HT1080 (cell line): ENCODE results near the gene ABI2. TPM values are rescaled to one million over a fixed set of nuclear protein-coding genes. Genes with fewer than 3 reads are reported as not detected.
"Not testable (repeated sequence)": the region's sequence is repeated elsewhere in the genome, so short reads cannot be mapped to it uniquely, and the experiment has no call there.

Source experiments
- DNase-seq: peaks from one replicate; pipeline ENCODE4 v3.0.0-alpha.2; 2015; ENCODE audit warnings: low read depth
- total RNA-seq: library from RNA; depleted of rRNA; stranded (reverse); fragments of >200 nt; shearing (Covaris generic); gene quantifications from 2 replicates; pipeline ENCODE4 v1.2.3, GENCODE V29; 2014

The ABI2 gene
- total RNA-seq, 1 experiment from 2014 or later: 41.0 TPM

DNA sequence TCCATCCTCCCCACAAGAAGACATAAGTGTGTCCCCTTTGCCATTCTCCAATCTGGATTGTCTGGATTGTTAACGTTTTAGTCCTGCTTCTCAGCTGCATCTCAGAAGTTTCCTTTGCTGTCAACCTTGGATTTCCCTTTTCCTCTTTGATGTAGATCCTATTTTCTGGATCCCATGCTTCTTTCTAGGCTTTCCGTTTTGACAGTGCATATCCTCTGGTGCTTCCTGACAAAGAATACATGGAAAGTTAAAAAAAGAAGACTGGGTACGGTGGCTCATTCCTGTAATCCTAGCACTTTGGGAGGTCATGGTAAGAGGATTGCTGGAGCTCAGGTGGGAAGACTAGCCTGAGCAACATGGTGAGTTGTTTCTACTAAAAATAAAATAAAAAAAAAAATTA is 26.8 kb downstream of the ABI2 start:
- DNase-seq: no peak

DNA sequence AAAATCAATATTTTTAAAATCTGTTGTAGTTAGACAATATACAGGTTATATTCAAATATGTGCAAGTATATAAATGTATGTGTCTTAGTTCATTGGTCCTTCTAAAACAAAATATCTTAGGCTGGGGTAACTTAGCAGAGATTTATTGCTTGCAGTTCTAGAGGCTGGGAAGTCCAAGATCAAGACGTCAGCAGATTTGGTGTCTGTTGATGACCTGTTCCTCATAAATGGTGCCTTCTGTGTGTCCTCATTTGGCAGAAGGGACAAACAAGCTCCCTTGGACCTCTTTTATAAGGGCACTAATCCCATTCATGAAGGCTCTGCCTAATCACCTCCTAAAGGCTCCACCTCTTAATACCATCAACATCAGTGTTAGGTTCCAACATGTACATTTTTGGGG is 31.3 kb downstream of the ABI2 start:
- DNase-seq: no peak

DNA sequence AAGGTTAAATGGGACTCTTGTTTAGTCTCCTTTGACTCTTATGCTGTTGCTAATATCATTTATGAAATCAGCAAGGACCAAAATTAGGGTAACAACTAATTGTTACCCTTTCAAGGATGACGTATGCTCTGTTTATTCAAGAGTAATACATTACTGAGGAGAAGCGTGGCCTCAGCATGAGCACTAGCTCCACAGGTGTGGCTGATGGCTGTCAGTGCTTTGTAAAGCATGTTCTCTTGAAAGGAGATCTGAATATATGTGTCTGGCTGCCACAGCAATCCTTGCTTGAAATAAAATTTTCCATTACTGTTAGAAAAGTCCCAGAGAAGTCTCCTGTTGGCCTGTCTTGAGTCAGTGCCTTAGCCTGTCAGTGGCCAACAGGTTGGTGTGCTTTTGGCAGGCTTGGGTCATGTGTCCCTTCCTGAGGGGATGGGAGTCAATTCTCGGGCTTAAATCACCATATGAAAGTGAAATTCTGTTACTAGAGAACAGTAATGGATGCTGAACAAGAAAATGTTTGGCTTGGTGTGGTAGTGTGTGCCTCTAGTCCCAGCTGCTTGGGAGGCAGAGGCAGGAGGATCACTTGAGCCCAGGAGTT is 32.7 kb downstream of the ABI2 start:
- no peak for DNase-seq

DNA sequence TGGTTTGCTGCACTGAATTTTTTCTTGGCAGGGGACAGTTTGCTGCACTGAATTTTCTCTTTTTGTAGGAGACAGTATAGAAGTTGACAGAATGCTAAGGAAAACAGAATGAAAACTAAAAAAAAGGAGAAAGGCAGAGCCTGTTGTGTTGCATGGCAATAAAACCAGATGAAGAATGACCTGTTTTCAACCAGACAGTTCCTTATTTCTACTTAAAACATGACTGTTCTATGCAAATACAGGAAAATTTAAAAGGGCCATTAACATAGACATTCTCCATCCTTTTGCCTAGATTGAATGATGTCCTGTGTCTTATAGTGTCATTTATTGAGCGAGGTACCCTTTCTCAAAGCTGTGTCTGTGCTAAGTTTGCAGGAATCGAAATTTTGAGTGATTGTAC is 33.3 kb downstream of the ABI2 start:
- DNase-seq: no peak

DNA sequence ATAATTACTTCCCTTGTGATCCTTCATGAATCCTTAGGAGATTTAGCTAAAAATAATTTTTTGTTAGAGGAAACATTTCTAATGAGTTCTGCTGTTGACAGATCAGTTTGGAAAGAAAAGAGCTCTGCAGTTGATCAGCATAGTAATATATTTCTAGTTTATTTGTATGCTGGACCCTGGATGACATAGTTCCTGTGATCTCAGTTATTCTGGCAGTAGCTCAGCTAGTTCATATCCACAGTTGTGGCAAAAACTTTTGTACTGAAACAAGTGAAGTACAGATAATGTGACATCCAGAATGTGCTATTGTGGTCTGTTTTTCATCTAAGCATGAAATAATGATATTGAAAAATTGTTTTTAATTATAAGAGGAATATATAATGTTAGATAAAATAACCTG is 33.7 kb downstream of the ABI2 start:
- DNase-seq: no peak

- no peak for DNase-seq
Measured at GRCh38 chr2:203366639-203367466, 38.7 kb downstream of the ABI2 start.

DNA sequence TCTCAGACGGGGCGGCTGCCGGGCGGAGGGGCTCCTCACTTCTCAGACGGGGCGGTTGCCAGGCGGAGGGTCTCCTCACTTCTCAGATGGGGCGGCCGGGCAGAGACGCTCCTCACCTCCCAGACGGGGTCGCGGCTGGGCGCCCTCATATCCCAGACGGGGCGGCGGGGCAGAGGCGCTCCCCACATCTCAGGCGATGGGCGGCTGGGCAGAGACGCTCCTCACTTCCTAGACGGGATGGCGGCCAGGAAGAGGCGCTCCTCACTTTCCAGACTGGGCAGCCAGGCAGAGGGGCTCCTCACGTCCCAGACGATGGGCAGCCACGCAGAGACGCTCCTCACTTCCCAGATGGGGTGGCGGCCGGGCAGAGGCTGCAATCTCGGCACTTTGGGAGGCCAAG is 44.5 kb downstream of the ABI2 start:
- DNase-seq: not testable (repeated sequence)

DNA sequence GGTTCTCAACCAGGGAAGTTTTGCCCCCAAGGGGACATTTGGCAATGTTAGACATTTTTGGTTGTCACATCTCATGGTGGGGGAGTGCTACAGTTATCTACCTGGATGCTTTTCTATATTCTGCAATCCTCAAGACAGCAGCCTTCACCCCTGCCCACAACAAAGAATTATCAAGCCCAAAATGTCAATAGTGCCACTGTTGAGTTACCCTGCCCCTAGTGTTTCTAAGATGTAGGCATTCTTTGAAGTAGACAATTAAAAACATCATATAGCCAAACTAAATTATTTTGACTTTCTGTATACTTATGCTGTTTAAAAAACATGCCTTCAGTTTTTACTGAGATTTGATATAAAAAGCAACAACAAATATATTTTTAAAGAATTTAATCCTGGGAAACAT is 48.0 kb downstream of the ABI2 start:
- DNase-seq: no peak

- DNase-seq: no peak
Measured at GRCh38 chr2:203379156-203379555, 51.0 kb downstream of the ABI2 start.

- DNase-seq: no peak
Measured at GRCh38 chr2:203383038-203383437, 54.8 kb downstream of the ABI2 start.

DNA sequence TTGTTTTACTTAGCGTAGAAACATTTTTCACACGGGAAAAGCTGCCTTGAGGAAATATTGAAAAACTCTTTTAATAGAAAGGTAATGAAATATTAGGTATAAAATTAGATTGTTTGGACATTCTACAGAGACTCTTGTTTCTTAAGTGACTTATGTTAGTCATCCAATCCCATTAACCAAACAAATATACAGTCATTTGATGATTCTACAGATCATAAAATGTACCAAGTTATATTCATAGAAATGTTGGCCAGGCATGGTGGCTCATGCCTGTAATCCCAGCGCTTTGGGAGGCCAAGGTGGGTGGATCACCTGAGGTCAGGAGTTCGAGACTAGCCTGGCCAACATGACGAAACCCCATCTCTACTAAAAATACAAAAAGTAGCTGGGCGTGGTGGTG is 60.0 kb downstream of the ABI2 start:
- DNase-seq: not testable (repeated sequence)

DNA sequence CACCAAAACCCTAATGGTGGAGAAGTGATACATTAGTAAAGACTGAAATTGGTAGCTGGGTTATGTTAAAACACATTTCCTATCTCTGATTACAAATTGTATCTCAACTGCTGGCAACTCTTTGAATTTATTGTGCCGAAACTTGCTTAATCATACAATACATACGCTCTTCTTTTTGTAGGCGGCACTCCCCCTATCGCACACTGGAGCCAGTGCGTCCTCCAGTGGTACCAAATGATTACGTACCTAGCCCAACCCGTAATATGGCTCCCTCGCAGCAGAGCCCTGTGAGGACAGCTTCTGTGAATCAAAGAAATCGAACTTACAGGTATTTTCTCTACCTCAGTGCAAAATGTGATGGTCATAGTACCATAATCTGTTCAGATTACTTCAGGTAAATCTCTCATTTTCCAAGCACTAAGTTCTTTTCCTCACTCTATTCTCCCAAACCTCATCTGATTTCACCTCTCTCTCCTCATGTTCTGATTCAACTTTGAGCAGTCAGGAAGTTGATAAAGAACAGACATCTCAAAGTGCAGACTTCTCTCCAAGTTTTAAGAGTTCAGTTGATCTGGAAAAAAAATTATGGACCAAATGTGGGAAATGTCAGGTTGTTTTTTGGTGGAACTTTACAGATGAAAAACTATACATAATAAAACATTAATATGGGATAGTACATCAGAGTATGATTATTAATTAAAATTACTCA is 66.5 kb downstream of the ABI2 start:
- DNase-seq: no peak

GRCh38 chr2:203395858-203396257 is 67.7 kb downstream of the ABI2 start:
- no peak for DNase-seq

- DNase-seq: no peak
Measured at GRCh38 chr2:203396667-203397066, 68.5 kb downstream of the ABI2 start.

DNA sequence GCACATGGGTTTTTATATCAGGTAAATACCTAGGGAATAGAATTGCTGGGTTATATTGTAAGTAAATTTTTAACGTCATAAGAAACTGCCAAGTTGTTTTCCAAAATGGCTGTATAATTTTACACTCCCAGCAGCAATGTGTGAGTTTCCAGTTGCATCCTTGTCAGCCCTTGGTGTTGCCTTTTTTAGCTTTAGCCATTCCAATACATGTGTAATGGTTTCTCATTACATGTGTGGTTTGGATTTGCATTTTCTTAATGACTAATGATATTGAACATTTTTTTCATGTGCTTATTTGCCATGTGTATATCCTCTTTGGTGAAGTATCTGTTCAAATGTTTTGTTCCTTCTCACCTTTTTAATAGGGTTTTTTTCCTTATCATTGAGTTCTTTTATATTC is 70.8 kb downstream of the ABI2 start:
- DNase-seq: peak; percentile 15

GRCh38 chr2:203400805-203401585 is 72.8 kb downstream of the ABI2 start:
- peak; percentile 61 for DNase-seq

- DNase-seq: no peak
Measured at GRCh38 chr2:203404996-203405395, 76.8 kb downstream of the ABI2 start.

GRCh38 chr2:203407496-203407895 is 79.3 kb downstream of the ABI2 start:
- DNase-seq: no peak

GRCh38 chr2:203412546-203413331 is 84.5 kb downstream of the ABI2 start:
- no peak for DNase-seq

GRCh38 chr2:203413796-203414195 is 85.6 kb downstream of the ABI2 start:
- DNase-seq: no peak

GRCh38 chr2:203418271-203418670 is 90.1 kb downstream of the ABI2 start:
- no peak for DNase-seq
